ENCODE results near the gene CDNF. TPM values are rescaled to one million over a fixed set of nuclear protein-coding genes. Genes with fewer than 3 reads are reported as not detected.

CDNF gene
- total and polyA plus RNA-seq, 8 donors = 1.3 to 6.5 (median 4.1) TPM

DNA sequence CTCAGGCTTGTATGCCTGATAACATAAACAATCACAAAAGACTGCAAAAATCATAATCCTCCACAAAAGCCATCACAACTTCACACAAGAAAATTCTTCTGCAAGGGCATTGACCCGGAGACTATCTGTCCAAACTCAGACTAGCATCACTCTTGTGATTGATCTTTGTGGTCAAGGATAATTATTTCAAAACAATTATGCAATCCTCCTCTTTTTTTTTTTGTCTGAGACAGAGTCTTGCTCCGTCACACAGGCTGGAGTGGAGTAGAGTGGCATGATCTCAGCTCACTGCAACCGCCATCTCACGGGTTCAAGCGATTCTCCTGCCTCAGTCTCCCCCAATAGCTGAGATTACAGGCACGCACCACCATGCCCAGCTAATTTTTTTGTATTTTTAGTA is 22.2 kb downstream of the CDNF start:
- Histone ChIP-seq H3K9me3 (no peaks in the 10 kb centered on the region), H3K4me1 (no peaks in the 10 kb centered on the region), H3K36me3 (no peaks in the 10 kb centered on the region), H3K27me3 (no peaks in the 10 kb centered on the region), H3K27ac (no peak overlapping the region), H3K4me3 (no peak overlapping the region)
- ATAC-seq (no peak), FAIRE-seq (no peak), DNase-seq (no peak)
- WGBS, 2 donors = 87 to 94% methylated on average over 6 of the region's 6 CpGs
- intact Hi-C loops (cut with DNase I) = no loop called here
- TF ChIP-seq CTCF (IDR thresholded peaks at IDR 0.05) = no peak

- intact Hi-C loops (cut with DNase I) = no loop called here
- ATAC-seq (no peak), FAIRE-seq (no peak), DNase-seq (no peak)
- Histone ChIP-seq H3K9me3 (no peaks in the 10 kb centered on the region), H3K27me3 (no peaks in the 10 kb centered on the region), H3K4me3 (no peak overlapping the region), H3K27ac (no peak overlapping the region), H3K36me3 (no peaks in the 10 kb centered on the region), H3K4me1 (no peaks in the 10 kb centered on the region)
- TF ChIP-seq CTCF (IDR thresholded peaks at IDR 0.05) = no peak
- 98 to 100% methylated on average over 3 of the region's 3 CpGs for WGBS, 2 donors
Measured at GRCh38 chr10:14812271-14812670, 25.6 kb downstream of the CDNF start.

DNA sequence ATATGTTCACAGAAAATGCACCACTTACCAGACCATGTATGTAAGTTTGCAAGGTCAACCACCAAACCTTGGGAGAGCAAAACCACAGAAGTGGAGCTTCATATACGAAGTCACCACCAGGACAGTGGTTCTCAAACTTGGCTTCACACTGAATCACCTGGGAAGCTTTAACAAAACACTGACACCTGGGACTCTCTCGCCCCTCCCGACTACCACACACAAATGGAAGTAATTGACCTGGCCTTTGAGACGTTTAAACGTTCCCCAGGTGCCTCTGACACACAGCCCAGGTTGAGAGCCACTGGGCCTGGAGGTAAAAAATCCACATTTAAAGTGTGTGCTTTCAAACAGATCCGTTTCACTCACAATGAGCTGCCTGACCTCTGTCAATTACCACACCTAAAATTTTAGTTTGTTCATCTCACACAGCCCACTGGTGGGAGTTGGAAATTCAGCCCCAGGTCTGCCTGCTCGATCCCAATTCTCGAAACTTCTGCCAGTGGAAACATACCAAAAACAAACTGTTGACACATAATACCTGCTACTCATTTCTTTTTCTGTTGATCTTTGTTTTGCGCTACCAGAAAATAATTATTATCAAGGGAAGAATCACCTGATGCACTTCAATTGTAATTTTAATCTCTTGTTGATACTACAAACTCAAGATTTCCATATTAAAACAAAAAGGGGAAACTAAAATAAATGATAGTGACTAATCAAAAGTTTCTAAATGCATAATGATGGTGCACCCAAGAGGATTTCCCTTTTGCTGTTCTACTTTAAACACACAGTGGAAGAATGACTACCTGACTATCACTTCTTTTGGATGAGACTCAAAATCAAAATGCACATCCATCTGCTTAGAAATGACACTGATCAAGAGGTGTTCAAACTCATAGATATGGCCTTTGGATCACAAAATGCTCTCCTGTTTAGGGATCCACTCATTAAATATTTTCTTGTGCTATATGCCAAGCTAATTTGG is 26.6 kb downstream of the CDNF start:
- no peak overlapping the region for H3K4me3 ChIP-seq
- no peaks in the 10 kb centered on the region for H3K4me1 ChIP-seq
- FAIRE-seq (no peak), ATAC-seq (peak in 2 of 4 donors; percentile 23 to 42), DNase-seq (no peak)
- no peaks in the 10 kb centered on the region for H3K36me3 ChIP-seq
- H3K27me3 ChIP-seq = no peaks in the 10 kb centered on the region
- H3K27ac ChIP-seq = no peak overlapping the region
- 48 to 60% methylated on average over 9 of the region's 9 CpGs for WGBS, 2 donors
- intact Hi-C loops (cut with DNase I) = no loop called here
- no peaks in the 10 kb centered on the region for H3K9me3 ChIP-seq
- no peak for TF ChIP-seq CTCF (IDR thresholded peaks at IDR 0.05)

- DNase-seq (no peak), ATAC-seq (no peak), FAIRE-seq (no peak)
- TF ChIP-seq CTCF (IDR thresholded peaks at IDR 0.05) = no peak
- intact Hi-C loops (cut with DNase I) = no loop called here
- Histone ChIP-seq H3K4me1 (no peaks in the 10 kb centered on the region), H3K36me3 (no peaks in the 10 kb centered on the region), H3K27me3 (no peaks in the 10 kb centered on the region), H3K4me3 (no peak overlapping the region), H3K27ac (no peak overlapping the region), H3K9me3 (no peaks in the 10 kb centered on the region)
- WGBS, 2 donors = 74 to 77% methylated on average over 3 of the region's 3 CpGs
Measured at GRCh38 chr10:14806318-14806717, 31.5 kb downstream of the CDNF start.

DNA sequence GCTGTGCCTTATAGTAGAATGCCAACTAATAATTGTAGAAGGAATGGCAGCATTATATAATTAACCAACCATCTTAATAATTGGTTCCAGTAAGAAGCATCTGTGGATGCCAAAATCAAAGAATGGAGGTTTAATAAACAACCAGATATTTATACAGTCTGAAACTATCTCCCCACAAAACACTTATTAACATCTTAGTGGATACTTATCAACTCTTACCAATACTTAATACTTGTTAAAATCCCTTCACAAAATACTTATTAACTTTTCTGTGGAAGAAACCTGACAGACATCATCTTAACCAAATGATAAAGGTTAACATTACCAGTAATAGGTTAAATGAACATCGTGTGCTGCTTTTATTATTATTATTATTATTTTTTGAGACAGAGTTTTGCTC is 34.0 kb downstream of the CDNF start:
- no peak overlapping the region for H3K27ac ChIP-seq
- FAIRE-seq = no peak
- WGBS, 2 donors = 34 to 40% methylated on average over 1 of the region's 1 CpG
- intact Hi-C loops (cut with DNase I) = no loop called here
- no peaks in the 10 kb centered on the region for H3K27me3 ChIP-seq
- DNase-seq = no peak
- no peak overlapping the region for H3K4me3 ChIP-seq
- no peak for TF ChIP-seq CTCF (IDR thresholded peaks at IDR 0.05)
- no peaks in the 10 kb centered on the region for H3K36me3 ChIP-seq
- no peaks in the 10 kb centered on the region for H3K4me1 ChIP-seq
- no peak for ATAC-seq
- no peaks in the 10 kb centered on the region for H3K9me3 ChIP-seq
